ENCODE measurements around the gene TBR1. TPM values are rescaled to one million over a fixed set of nuclear protein-coding genes. Genes with fewer than 3 reads are reported as not detected.

Gene TBR1
- total and polyA plus RNA-seq, 10 of the 15 experiments (the other 5 are each of a cell fraction or from before 2014, with no cell fraction given): 0.01 TPM; not detected in 9

- TF ChIP-seq E2F8 (IDR thresholded peaks at IDR 0.05; ENCODE audit: low read depth, partially characterized antibody) (no peak), NFYB (IDR thresholded peaks at IDR 0.05; ENCODE audit: insufficient read depth, low read depth, low read length) (no peak), IRF5 (IDR thresholded peaks at IDR 0.05; ENCODE audit: borderline replicate concordance) (no peak), ZBTB11 (CRISPR knock-in tag; IDR thresholded peaks at IDR 0.05) (no peak), RFX5 (IDR thresholded peaks at IDR 0.05; ENCODE audit: low read depth, low read length) (no peak), ZNF687 (IDR thresholded peaks at IDR 0.05) (no peak), CEBPZ (IDR thresholded peaks at IDR 0.05; ENCODE audit: low read depth, low read length) (no peak), RB1 (IDR thresholded peaks at IDR 0.05; ENCODE audit: borderline replicate concordance) (no peak)
Measured at GRCh38 chr2:161414042-161415033, 1.8 kb upstream of the TBR1 start (continued).

All from GM12878 (cell line).